ENCODE measurements around the gene AMBP.

Gene AMBP

DNA sequence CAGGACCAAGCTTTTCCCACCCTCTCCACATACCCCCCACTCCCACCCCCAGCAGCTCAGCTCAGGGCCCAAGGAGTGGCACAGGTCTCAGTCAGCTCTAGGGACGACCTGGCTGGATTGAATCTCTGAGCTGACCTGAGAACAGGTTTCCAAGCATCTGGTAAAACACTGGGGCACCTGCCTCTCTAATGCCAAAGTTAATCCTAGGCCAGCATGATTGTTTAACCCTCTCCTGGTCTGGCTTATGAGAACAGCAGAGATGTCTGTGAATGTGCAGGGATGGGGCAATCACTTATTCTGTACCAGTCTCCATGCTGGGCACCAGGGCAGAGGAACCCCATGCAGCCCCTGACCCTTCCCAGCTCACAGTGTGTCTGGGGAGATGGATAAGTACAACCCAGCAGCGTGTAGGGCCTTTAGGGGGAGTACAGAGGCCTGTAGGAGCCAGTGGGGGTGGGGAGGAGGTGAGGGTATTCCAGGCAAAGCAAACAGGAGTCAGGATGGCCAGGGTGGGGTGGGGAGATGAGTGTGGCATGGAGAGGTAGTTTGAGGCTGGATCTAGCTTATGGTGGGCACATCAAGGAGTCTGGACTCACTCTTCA is 21.7 kb upstream of the AMBP start:
- Histone ChIP-seq H3K79me2 (ENCODE audit: low read length) (no peaks in the 10 kb centered on the region), H3K36me3 (replicated peaks; ENCODE audit: insufficient read depth, low read length) (no peaks in the 10 kb centered on the region), H3F3A (ENCODE audit: insufficient read depth, low read length) (no peaks in the 10 kb centered on the region), H3K9me3 (replicated peaks; ENCODE audit: insufficient read depth, low read length) (no peaks in the 10 kb centered on the region), H3K27me3 (replicated peaks; ENCODE audit: insufficient read depth, low read length) (no peaks in the 10 kb centered on the region), H3K9ac (ENCODE audit: low read length) (no peak overlapping the region), H3K4me3 (ENCODE audit: low read length) (no peak overlapping the region), H4K20me1 (ENCODE audit: insufficient read depth, low read length) (no peaks in the 10 kb centered on the region), H3K9me2 (replicated peaks; ENCODE audit: insufficient read depth, low read length) (no peaks in the 10 kb centered on the region), H3K27ac (ENCODE audit: low read length) (no peak overlapping the region), H2AFZ (ENCODE audit: low read length) (no peak overlapping the region), H3K4me2 (ENCODE audit: low read depth, low read length) (no peak overlapping the region), H3K4me1 (ENCODE audit: low read length) (no peaks in the 10 kb centered on the region)
- no peak for DNase-seq
- TF ChIP-seq EZH2 (optimal IDR thresholded peaks at IDR 0.05; ENCODE audit: low read depth, low read length): no peak
- TF ChIP-seq EZH2phosphoT487 (IDR thresholded peaks at IDR 0.05; ENCODE audit: low read length): no peak
- TF ChIP-seq, protein P1, sequence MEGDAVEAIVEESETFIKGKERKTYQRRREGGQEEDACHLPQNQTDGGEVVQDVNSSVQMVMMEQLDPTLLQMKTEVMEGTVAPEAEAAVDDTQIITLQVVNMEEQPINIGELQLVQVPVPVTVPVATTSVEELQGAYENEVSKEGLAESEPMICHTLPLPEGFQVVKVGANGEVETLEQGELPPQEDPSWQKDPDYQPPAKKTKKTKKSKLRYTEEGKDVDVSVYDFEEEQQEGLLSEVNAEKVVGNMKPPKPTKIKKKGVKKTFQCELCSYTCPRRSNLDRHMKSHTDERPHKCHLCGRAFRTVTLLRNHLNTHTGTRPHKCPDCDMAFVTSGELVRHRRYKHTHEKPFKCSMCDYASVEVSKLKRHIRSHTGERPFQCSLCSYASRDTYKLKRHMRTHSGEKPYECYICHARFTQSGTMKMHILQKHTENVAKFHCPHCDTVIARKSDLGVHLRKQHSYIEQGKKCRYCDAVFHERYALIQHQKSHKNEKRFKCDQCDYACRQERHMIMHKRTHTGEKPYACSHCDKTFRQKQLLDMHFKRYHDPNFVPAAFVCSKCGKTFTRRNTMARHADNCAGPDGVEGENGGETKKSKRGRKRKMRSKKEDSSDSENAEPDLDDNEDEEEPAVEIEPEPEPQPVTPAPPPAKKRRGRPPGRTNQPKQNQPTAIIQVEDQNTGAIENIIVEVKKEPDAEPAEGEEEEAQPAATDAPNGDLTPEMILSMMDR (IDR thresholded peaks at IDR 0.05; ENCODE audit: low read length): no peak

DNA sequence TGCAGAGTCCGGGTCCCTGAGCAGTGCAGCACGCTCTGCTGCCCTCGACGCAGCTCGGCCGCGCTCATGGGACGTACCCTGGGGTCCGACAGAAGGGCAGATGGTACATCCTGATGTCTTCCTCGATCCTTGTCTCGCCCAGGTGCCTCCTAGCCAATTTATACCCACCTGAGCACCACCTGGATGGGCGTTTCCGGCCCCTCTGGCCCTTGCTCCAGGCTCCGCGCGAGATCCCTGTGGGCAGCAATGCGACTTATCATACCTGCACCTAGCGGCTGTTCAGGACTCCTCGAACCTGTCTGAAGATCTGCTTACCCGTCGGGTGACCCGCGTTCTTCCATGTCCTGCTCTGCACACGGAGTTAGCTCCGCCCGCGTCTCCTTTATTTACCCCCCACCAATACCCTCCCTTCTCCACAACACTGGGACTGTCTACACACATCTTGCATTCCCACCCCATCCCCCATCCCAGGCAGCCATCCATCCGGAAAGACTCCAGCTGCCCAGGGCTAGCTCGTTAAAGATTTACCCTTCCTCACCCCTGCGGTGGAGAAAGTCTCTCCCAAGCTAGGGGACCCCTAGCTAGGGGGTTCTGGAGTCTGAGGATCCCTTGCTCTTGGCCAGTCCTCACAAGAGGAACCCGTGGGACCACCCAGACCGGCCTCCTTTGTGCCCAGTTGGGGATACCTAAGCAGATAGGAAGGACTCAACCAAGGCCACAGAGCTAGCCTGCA is 21.0 kb upstream of the AMBP start, which contains the start of gene KIF12:
Gene KIF12 (minus strand): TSS at position 357 of the 733 bp plus-strand sequence. CDS start 16 bp downstream, at position 341.
- Histone ChIP-seq H3K36me3 (replicated peaks; ENCODE audit: insufficient read depth, low read length) (no peaks in the 10 kb centered on the region), H3K27me3 (replicated peaks; ENCODE audit: insufficient read depth, low read length) (no peaks in the 10 kb centered on the region), H3K4me3 (ENCODE audit: low read length) (no peak within 1 kb of the TSS), H3K79me2 (ENCODE audit: low read length) (no peaks in the 10 kb centered on the region), H3K9me2 (replicated peaks; ENCODE audit: insufficient read depth, low read length) (no peaks in the 10 kb centered on the region), H3K9ac (ENCODE audit: low read length) (no peak within 1 kb of the TSS), H3K4me1 (ENCODE audit: low read length) (no peaks in the 10 kb centered on the region), H2AFZ (ENCODE audit: low read length) (no peak within 1 kb of the TSS), H4K20me1 (ENCODE audit: insufficient read depth, low read length) (no peaks in the 10 kb centered on the region), H3K27ac (ENCODE audit: low read length) (no peak within 1 kb of the TSS), H3K9me3 (replicated peaks; ENCODE audit: insufficient read depth, low read length) (no peaks in the 10 kb centered on the region), H3F3A (ENCODE audit: insufficient read depth, low read length) (no peaks in the 10 kb centered on the region), H3K4me2 (ENCODE audit: low read depth, low read length) (no peak within 1 kb of the TSS)
- no peak for DNase-seq
- TF ChIP-seq EZH2phosphoT487 (IDR thresholded peaks at IDR 0.05; ENCODE audit: low read length): no peak
- TF ChIP-seq, protein P1 (IDR thresholded peaks at IDR 0.05; ENCODE audit: low read length): no peak
- TF ChIP-seq EZH2 (optimal IDR thresholded peaks at IDR 0.05; ENCODE audit: low read depth, low read length): no peak

DNA sequence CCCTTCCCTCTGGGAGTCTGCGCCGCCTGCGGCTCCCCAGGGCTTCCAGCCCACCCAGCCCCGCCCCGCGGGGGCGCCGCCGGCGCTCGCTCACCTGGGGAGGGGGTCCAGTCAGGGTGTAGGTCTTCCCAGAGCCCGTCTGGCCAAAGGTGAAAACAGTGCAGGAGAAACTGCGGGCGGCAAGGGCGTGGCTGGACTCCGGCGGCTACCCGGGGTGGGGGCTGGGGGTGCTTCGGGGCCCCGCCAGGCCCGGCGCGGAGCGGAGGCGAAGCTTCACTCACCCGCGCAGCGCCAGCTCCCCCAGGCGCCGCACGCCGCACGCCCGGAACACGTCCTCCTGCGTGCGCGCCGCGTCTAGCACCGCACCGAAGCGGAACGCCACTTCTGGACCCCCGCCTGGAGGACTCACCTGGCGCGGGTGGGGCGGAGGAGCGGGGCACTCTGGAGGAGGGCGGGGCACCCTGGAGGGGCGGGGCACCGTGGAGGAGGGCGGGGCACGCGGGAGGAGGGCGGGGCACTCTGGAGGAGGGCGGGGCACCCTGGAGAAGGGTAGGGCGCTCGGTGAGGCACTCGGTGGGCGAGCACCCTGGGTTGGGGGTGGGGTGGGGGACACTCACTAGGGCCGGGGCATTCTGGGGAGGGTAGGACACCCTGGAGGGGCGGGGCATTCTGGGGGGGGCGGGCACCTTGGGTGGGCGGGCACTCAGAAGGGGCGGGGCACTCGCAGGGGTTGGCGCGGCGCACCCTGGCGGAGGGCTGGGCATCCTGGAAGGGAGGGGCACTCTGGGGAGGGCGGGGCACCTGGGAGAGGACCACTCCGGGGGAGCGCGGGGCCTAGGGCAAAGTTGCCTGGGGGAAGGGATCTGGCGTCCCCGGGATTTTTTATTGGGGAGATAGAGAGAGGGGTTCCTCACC is 20.2 kb upstream of the AMBP start:
- Histone ChIP-seq H2AFZ (ENCODE audit: low read length) (no peak overlapping the region), H3K27me3 (replicated peaks; ENCODE audit: insufficient read depth, low read length) (no peaks in the 10 kb centered on the region), H3K4me1 (ENCODE audit: low read length) (no peaks in the 10 kb centered on the region), H3K9ac (ENCODE audit: low read length) (no peak overlapping the region), H4K20me1 (ENCODE audit: insufficient read depth, low read length) (no peaks in the 10 kb centered on the region), H3K36me3 (replicated peaks; ENCODE audit: insufficient read depth, low read length) (no peaks in the 10 kb centered on the region), H3K9me2 (replicated peaks; ENCODE audit: insufficient read depth, low read length) (no peaks in the 10 kb centered on the region), H3K9me3 (replicated peaks; ENCODE audit: insufficient read depth, low read length) (no peaks in the 10 kb centered on the region), H3K4me2 (ENCODE audit: low read depth, low read length) (no peak overlapping the region), H3K79me2 (ENCODE audit: low read length) (no peaks in the 10 kb centered on the region), H3F3A (ENCODE audit: insufficient read depth, low read length) (no peaks in the 10 kb centered on the region), H3K27ac (ENCODE audit: low read length) (no peak overlapping the region), H3K4me3 (ENCODE audit: low read length) (no peak overlapping the region)
- no peak for DNase-seq
- TF ChIP-seq, protein P1 (IDR thresholded peaks at IDR 0.05; ENCODE audit: low read length): no peak
- no peak for TF ChIP-seq EZH2 (optimal IDR thresholded peaks at IDR 0.05; ENCODE audit: low read depth, low read length)
- no peak for TF ChIP-seq EZH2phosphoT487 (IDR thresholded peaks at IDR 0.05; ENCODE audit: low read length)

Measured in MM.1S (cell line).